H1 (cell line): ENCODE results near the gene FMN2. TPM values are rescaled to one million over a fixed set of nuclear protein-coding genes. Genes with fewer than 3 reads are reported as not detected.

Source experiments
- CTCF ChIA-PET: fragments of 300-600 bp; sonication (Branson Sonifier 250); formaldehyde crosslinking; loops from one replicate; lab custom pipeline; 2021; ENCODE audit not compliant: partially characterized antibody; lab: Charles Lee
- POLR2A ChIA-PET: fragments of 300-600 bp; sonication (Branson Sonifier 250); formaldehyde crosslinking; loops from one replicate; lab custom pipeline; 2021; ENCODE audit warnings: inconsistent platforms; ENCODE audit not compliant: partially characterized antibody; lab: Charles Lee
- DNase-seq, 2 experiments: peaks; one replicate each; pipeline versions ENCODE4 v3.0.0 to v3.0.0-alpha.2; 2010 to 2022; ENCODE audit warnings: low spot score in 2 of 2, low read depth in 1 of 2, mixed read lengths in 1 of 2
- FAIRE-seq: peaks from 2 replicates; lab custom pipeline; 2011; peaks lifted over from hg19 to GRCh38; lab: Jason Lieb, UNC
- H2AFZ ChIP-seq: 2 replicates; pipeline ENCODE4 v1.8.1; 2012; ENCODE audit warnings: low read length, inconsistent platforms
- H2AK5ac ChIP-seq: 2 replicates; pipeline ENCODE4 v1.6.1; 2013; ENCODE audit warnings: low read depth, low read length
- H2BK120ac ChIP-seq: replicated peaks from 2 replicates; pipeline ENCODE3; 2013; ENCODE audit warnings: low read depth, low read length, inconsistent platforms
- H2BK12ac ChIP-seq: 2 replicates; pipeline ENCODE4 v1.6.1; 2013; ENCODE audit warnings: low read depth, low read length
- H2BK15ac ChIP-seq: 2 replicates; pipeline ENCODE4 v1.6.1; 2013; ENCODE audit warnings: low read length
- H2BK20ac ChIP-seq: 2 replicates; pipeline ENCODE4 v1.6.1; 2013; ENCODE audit warnings: low read length
- H2BK5ac ChIP-seq: 2 replicates; pipeline ENCODE4 v1.6.1; 2013; ENCODE audit warnings: low read depth, low read length
- H3K14ac ChIP-seq: 2 replicates; pipeline ENCODE4 v1.6.1; 2013; ENCODE audit warnings: inconsistent platforms; ENCODE audit not compliant: insufficient read length
- H3K18ac ChIP-seq: 2 replicates; pipeline ENCODE4 v1.6.1; 2013; ENCODE audit warnings: low read length; ENCODE audit errors: extremely low read depth
- H3K23ac ChIP-seq: 2 replicates; pipeline ENCODE4 v1.6.1; 2013; ENCODE audit warnings: inconsistent platforms; ENCODE audit not compliant: insufficient read length
- H3K23me2 ChIP-seq: 2 replicates; pipeline ENCODE4 v1.6.1; 2013; ENCODE audit warnings: low read depth, low read length
- H3K27ac ChIP-seq: 2 replicates; pipeline ENCODE4 v1.6.1; 2011; ENCODE audit warnings: low read depth, low read length, inconsistent platforms
- H3K27me3 ChIP-seq, 4 experiments: replicated peaks in 1 of 4; 1 replicate in 1 of 4; 2 replicates in 3 of 4; pipeline versions ENCODE4 v1.6.1 to v1.8.1; 2011 to 2013; ENCODE audit warnings: low read length in 3 of 4, mild to moderate bottlenecking in 3 of 4, inconsistent platforms in 2 of 4, mixed read lengths in 2 of 4, moderate library complexity in 1 of 4; ENCODE audit not compliant: control insufficient read depth in 3 of 4, insufficient read depth in 3 of 4; ENCODE audit errors: extremely low read depth in 1 of 4
- H3K36me3 ChIP-seq, 4 experiments: 2 replicates each; pipeline versions ENCODE4 v1.6.1 to v1.8.1; 2011 to 2013; ENCODE audit warnings: mild to moderate bottlenecking in 4 of 4, low read length in 3 of 4, moderate library complexity in 2 of 4, control low read depth in 1 of 4, inconsistent platforms in 1 of 4; ENCODE audit not compliant: insufficient read depth in 4 of 4, control insufficient read depth in 2 of 4
- H3K4ac ChIP-seq: replicated peaks from 2 replicates; pipeline ENCODE3; 2013; ENCODE audit warnings: low read length, low read depth, mixed read lengths, inconsistent platforms; ENCODE audit not compliant: insufficient read length
- H3K4me1 ChIP-seq, 4 experiments: replicated peaks in 1 of 4; 1 replicate in 1 of 4; 2 replicates in 3 of 4; pipeline versions ENCODE4 v1.6.1 to v1.8.1; 2011 to 2013; ENCODE audit warnings: low read length in 3 of 4, inconsistent platforms in 2 of 4, mixed read lengths in 1 of 4; ENCODE audit not compliant: insufficient read depth in 4 of 4, control insufficient read depth in 3 of 4
- H3K4me2 ChIP-seq, 2 experiments: 2 replicates each; pipeline versions ENCODE4 v1.6.1 to v1.8.1; 2011 to 2013; ENCODE audit warnings: low read depth in 2 of 2, low read length in 2 of 2, control low read depth in 1 of 2, inconsistent platforms in 1 of 2, mild to moderate bottlenecking in 1 of 2; ENCODE audit not compliant: insufficient read depth in 1 of 2
- H3K4me3 ChIP-seq, 4 experiments: fragments of 200-600, 300-600 bp in 1 of 4; sonication (generic), shearing (Covaris generic), sonication (Bioruptor Twin) in 1 of 4; 2 replicates each; pipeline versions ENCODE4 v1.5.1 to v1.8.1; 2011 to 2016; ENCODE audit warnings: low read length in 4 of 4, low read depth in 3 of 4, control low read depth in 2 of 4, inconsistent platforms in 2 of 4, mild to moderate bottlenecking in 2 of 4, mixed read lengths in 1 of 4, moderate library complexity in 1 of 4; ENCODE audit not compliant: insufficient read depth in 2 of 4; ENCODE audit errors: extremely low read depth in 1 of 4
- H3K56ac ChIP-seq: replicated peaks from 2 replicates; pipeline ENCODE3; 2013; ENCODE audit warnings: low read depth, mild to moderate bottlenecking, mixed read lengths, low read length, inconsistent platforms; ENCODE audit not compliant: insufficient read length
- H3K79me1 ChIP-seq: 2 replicates; pipeline ENCODE4 v1.6.1; 2013; ENCODE audit warnings: low read depth, low read length, control low read depth
- H3K79me2 ChIP-seq, 2 experiments: 2 replicates each; pipeline versions ENCODE4 v1.6.1 to v1.8.1; 2012 to 2013; ENCODE audit warnings: low read length in 2 of 2, mild to moderate bottlenecking in 2 of 2, inconsistent platforms in 1 of 2; ENCODE audit not compliant: insufficient read depth in 2 of 2, control insufficient read depth in 1 of 2
- H3K9ac ChIP-seq, 4 experiments: replicated peaks in 1 of 4; 1 replicate in 1 of 4; 2 replicates in 3 of 4; pipeline versions ENCODE4 v1.6.1 to v1.8.1; 2011 to 2013; ENCODE audit warnings: low read depth in 3 of 4, low read length in 3 of 4, control low read depth in 2 of 4, mild to moderate bottlenecking in 2 of 4, moderate library complexity in 2 of 4, inconsistent platforms in 1 of 4; ENCODE audit errors: extremely low read depth in 1 of 4
- H3K9me3 ChIP-seq, 2 experiments: 2 replicates each; pipeline versions ENCODE4 v1.6.1 to v1.8.1; 2012 to 2013; ENCODE audit warnings: mild to moderate bottlenecking in 2 of 2, moderate library complexity in 2 of 2, control low read depth in 1 of 2, inconsistent platforms in 1 of 2, low read depth in 1 of 2, low read length in 1 of 2, mixed read lengths in 1 of 2; ENCODE audit not compliant: insufficient read depth in 2 of 2
- H4K20me1 ChIP-seq, 2 experiments: replicated peaks in 1 of 2; 2 replicates each; pipeline versions ENCODE3 to v1.8.1; 2011 to 2013; ENCODE audit warnings: inconsistent platforms in 2 of 2, low read length in 2 of 2, mild to moderate bottlenecking in 1 of 2; ENCODE audit not compliant: insufficient read depth in 2 of 2, control insufficient read depth in 1 of 2
- H4K5ac ChIP-seq: 2 replicates; pipeline ENCODE4 v1.6.1; 2013; ENCODE audit warnings: low read length, low read depth, mixed read lengths, inconsistent platforms; ENCODE audit not compliant: insufficient read length
- H4K8ac ChIP-seq: 2 replicates; pipeline ENCODE4 v1.8.0; 2013; ENCODE audit warnings: mild to moderate bottlenecking, moderate library complexity, low read length, inconsistent platforms; ENCODE audit not compliant: insufficient read depth; ENCODE audit errors: extremely low read depth
- H4K91ac ChIP-seq: replicated peaks from 2 replicates; pipeline ENCODE3; 2013; ENCODE audit warnings: low read length, mixed read lengths, inconsistent platforms; ENCODE audit not compliant: insufficient read length
- ATF2 ChIP-seq: IDR thresholded peaks from 2 replicates; pipeline ENCODE4 v1.6.1; 2012; ENCODE audit warnings: low read length, inconsistent platforms
- BCL11A ChIP-seq, 2 experiments: IDR thresholded peaks; one replicate each; pipeline ENCODE4 v1.6.1; 2011; ENCODE audit warnings: low read depth in 2 of 2, low read length in 2 of 2, mild to moderate bottlenecking in 2 of 2
- E2F6 ChIP-seq: IDR thresholded peaks from 2 replicates; pipeline ENCODE4 v1.6.1; 2012; ENCODE audit warnings: inconsistent platforms
- KDM4A ChIP-seq: IDR thresholded peaks from one replicate; pipeline ENCODE4 v1.7.1; 2012; ENCODE audit warnings: low read depth, mild to moderate bottlenecking, moderate library complexity, low read length, inconsistent platforms; ENCODE audit not compliant: severe bottlenecking
- KDM5A ChIP-seq: fragments of 200-600 bp; IDR thresholded peaks from 2 replicates; pipeline ENCODE4 v1.7.1; 2012; ENCODE audit warnings: mild to moderate bottlenecking, low read length, inconsistent platforms, mixed read lengths
- RAD21 ChIP-seq, 2 experiments: IDR thresholded peaks in 1 of 2; conservative IDR thresholded peaks in 1 of 2; 2 replicates each; pipeline ENCODE4 v1.6.1; 2011; ENCODE audit warnings: low read depth in 2 of 2, low read length in 2 of 2, improper control_type of control experiment in 1 of 2, inconsistent platforms in 1 of 2, mild to moderate bottlenecking in 1 of 2, moderate library complexity in 1 of 2
- SIX5 ChIP-seq: IDR thresholded peaks from 2 replicates; pipeline ENCODE4 v1.6.1; 2011; ENCODE audit warnings: mild to moderate bottlenecking, low read depth, low read length
- WGBS, 2 experiments: shearing (Covaris generic) in 1 of 2; methylation state at CpG; one replicate each; pipeline versions ENCODE4 v1.1.6 to v1.1.7; 2013 to 2015; ENCODE audit warnings: low lambda C conversion rate in 2 of 2, mixed read lengths in 2 of 2, inconsistent platforms in 1 of 2, low coverage in 1 of 2, missing lambda C conversion rate in 1 of 2; ENCODE audit not compliant: insufficient replicate concordance in 2 of 2, insufficient coverage in 1 of 2, insufficient read length in 1 of 2; ENCODE audit errors: extremely low coverage in 1 of 2, missing lambda C conversion rate in 1 of 2; 5-methylcytosine and 5-hydroxymethylcytosine counted together
- polyA plus RNA-seq, 7 experiments: library from polyadenylated mRNA; depleted of rRNA in 3 of 7; stranded (reverse) in 5 of 7; unstranded in 2 of 7; fragments of >200 nt in 5 of 7; fragments of 200-250 nt in 2 of 7; gene quantifications; 1 replicate in 5 of 7; 2 replicates in 1 of 7; 4 replicates in 1 of 7; pipeline versions ENCODE4 v1.2.1 to v1.2.3, GENCODE V29; 2011 to 2013; ENCODE audit warnings: missing spikeins in 2 of 7, mixed read lengths in 2 of 7
- total RNA-seq: library from RNA; stranded (reverse); fragmentation: NEBNext Ultra II Directional; extraction: Animal tissue kit (Norgen Biotek cat#: 25700); gene quantifications from 2 replicates; pipeline ENCODE4 v1.2.1, GENCODE V29; 2021

FMN2 gene
- total and polyA plus RNA-seq, 2 of the 8 experiments (the other 6 are each of a cell fraction or from before 2014, with no cell fraction given) = 0.83 to 2.0 TPM

GRCh38 chr1:240054109-240054701, 37.5 kb upstream of the FMN2 start:
- Histone ChIP-seq H3K9ac (no peak overlapping the region), H3K14ac (no peak overlapping the region), H2BK120ac (no peak overlapping the region), H2AFZ (no peak overlapping the region), H3K79me1 (no peaks in the 10 kb centered on the region), H4K20me1 (no peaks in the 10 kb centered on the region), H3K23ac (no peak overlapping the region), H2AK5ac (no peak overlapping the region), H4K8ac (no peak overlapping the region), H3K4me1 (no peaks in the 10 kb centered on the region), H3K56ac (no peak overlapping the region), H4K5ac (no peak overlapping the region), H3K4me3 (no peak overlapping the region), H3K18ac (no peak overlapping the region), H4K91ac (no peak overlapping the region), H3K36me3 (no peaks in the 10 kb centered on the region), H3K4me2 (no peak overlapping the region), H3K27ac (no peak overlapping the region), H3K27me3 (no peaks in the 10 kb centered on the region), H2BK15ac (no peak overlapping the region), H3K23me2 (no peaks in the 10 kb centered on the region), H3K4ac (no peak overlapping the region), H3K9me3 (no peaks in the 10 kb centered on the region), H2BK5ac (no peak overlapping the region), H3K79me2 (no peaks in the 10 kb centered on the region)
- DNase-seq (no peak), FAIRE-seq (no peak)
- 77% methylated on average over 9 of the region's 9 CpGs; no CpG with 5 or more reads in 1 of the 2 experiments for WGBS, 2 experiments
- ChIA-PET CTCF (no interaction called here), POLR2A (no interaction called here)
- TF ChIP-seq KDM5A = no peak
- TF ChIP-seq KDM4A = no peak
- TF ChIP-seq SIX5 = no peak
- no peak for TF ChIP-seq E2F6
- TF ChIP-seq BCL11A (IDR thresholded peaks at IDR 0.05; ENCODE audit: low read depth in 2 of 2, low read length in 2 of 2) = no peak
- no peak for TF ChIP-seq ATF2
- TF ChIP-seq RAD21 (IDR thresholded peaks at IDR 0.05 in 1 of 2, conservative IDR thresholded peaks at IDR 0.05 in 1 of 2; ENCODE audit: low read depth in 2 of 2, low read length in 2 of 2) = no peak
- TF ChIP-seq, all 59 proteins: peak for 0
- Histone ChIP-seq H2BK20ac (no peak overlapping the region), H2BK12ac (no peak overlapping the region)
